ENCODE measurements around the gene ADAMTSL1.

Gene ADAMTSL1

GRCh38 chr9:18718393-18718792 lies 244.4 kb downstream of the ADAMTSL1 start:
- no peaks in the 10 kb centered on the region for H3K9me3 ChIP-seq (ENCODE audit: control insufficient read depth in 2 of 2, low read length in 2 of 2)
- no peak overlapping the region for H3K4me3 ChIP-seq (ENCODE audit: low read length in 2 of 2)
- H3K4me1 ChIP-seq (ENCODE audit: control insufficient read depth in 2 of 2, insufficient read depth in 2 of 2, low read length in 2 of 2), result no peaks in the 10 kb centered on the region
- no peaks in the 10 kb centered on the region for H3K27me3 ChIP-seq (ENCODE audit: control insufficient read depth in 2 of 2, insufficient read depth in 2 of 2, low read length in 2 of 2)
- H3K9ac ChIP-seq (ENCODE audit: low read depth in 1 of 2, low read length in 2 of 2), result no peak overlapping the region
- no peaks in the 10 kb centered on the region for H3K36me3 ChIP-seq (ENCODE audit: control insufficient read depth in 2 of 2, insufficient read depth in 2 of 2, low read length in 2 of 2)
- no peak overlapping the region for H3K27ac ChIP-seq (ENCODE audit: low read depth in 2 of 2, low read length in 2 of 2)

GRCh38 chr9:18718932-18719331 lies 245.0 kb downstream of the ADAMTSL1 start:
- no peak overlapping the region for H3K27ac ChIP-seq (ENCODE audit: low read depth in 2 of 2, low read length in 2 of 2)
- H3K4me1 ChIP-seq (ENCODE audit: control insufficient read depth in 2 of 2, insufficient read depth in 2 of 2, low read length in 2 of 2), result no peaks in the 10 kb centered on the region
- no peak overlapping the region for H3K4me3 ChIP-seq (ENCODE audit: low read length in 2 of 2)
- H3K27me3 ChIP-seq (ENCODE audit: control insufficient read depth in 2 of 2, insufficient read depth in 2 of 2, low read length in 2 of 2), result no peaks in the 10 kb centered on the region
- H3K9me3 ChIP-seq (ENCODE audit: control insufficient read depth in 2 of 2, low read length in 2 of 2), result no peaks in the 10 kb centered on the region
- no peaks in the 10 kb centered on the region for H3K36me3 ChIP-seq (ENCODE audit: control insufficient read depth in 2 of 2, insufficient read depth in 2 of 2, low read length in 2 of 2)
- no peak overlapping the region for H3K9ac ChIP-seq (ENCODE audit: low read depth in 1 of 2, low read length in 2 of 2)

DNA sequence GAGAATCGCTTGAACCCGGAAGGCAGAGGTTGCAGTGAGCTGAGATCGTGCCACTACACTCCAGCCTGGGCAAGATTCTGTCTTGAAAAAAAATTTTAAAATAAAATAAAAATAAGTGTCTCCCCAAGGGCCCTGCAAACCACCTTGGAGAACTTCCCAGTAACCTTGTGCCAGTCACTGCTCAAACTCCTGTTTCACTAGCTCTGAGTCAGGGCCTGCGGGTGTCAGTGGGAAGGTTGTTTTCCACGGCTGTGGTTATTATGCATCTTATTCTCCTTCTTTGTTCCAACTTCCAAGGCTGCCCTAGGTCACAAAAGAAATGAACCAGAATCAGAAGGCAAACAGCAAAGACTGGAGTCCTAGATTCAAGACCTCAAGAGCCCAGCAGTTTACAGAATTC lies 246.7 kb downstream of the ADAMTSL1 start:
- Histone ChIP-seq H3K27ac (ENCODE audit: low read depth in 2 of 2, low read length in 2 of 2) (no peak overlapping the region), H3K9ac (ENCODE audit: low read depth in 1 of 2, low read length in 2 of 2) (no peak overlapping the region), H3K9me3 (ENCODE audit: control insufficient read depth in 2 of 2, low read length in 2 of 2) (no peaks in the 10 kb centered on the region), H3K27me3 (ENCODE audit: control insufficient read depth in 2 of 2, insufficient read depth in 2 of 2, low read length in 2 of 2) (no peaks in the 10 kb centered on the region), H3K4me1 (ENCODE audit: control insufficient read depth in 2 of 2, insufficient read depth in 2 of 2, low read length in 2 of 2) (no peaks in the 10 kb centered on the region), H3K4me3 (ENCODE audit: low read length in 2 of 2) (no peak overlapping the region), H3K36me3 (ENCODE audit: control insufficient read depth in 2 of 2, insufficient read depth in 2 of 2, low read length in 2 of 2) (no peaks in the 10 kb centered on the region)

DNA sequence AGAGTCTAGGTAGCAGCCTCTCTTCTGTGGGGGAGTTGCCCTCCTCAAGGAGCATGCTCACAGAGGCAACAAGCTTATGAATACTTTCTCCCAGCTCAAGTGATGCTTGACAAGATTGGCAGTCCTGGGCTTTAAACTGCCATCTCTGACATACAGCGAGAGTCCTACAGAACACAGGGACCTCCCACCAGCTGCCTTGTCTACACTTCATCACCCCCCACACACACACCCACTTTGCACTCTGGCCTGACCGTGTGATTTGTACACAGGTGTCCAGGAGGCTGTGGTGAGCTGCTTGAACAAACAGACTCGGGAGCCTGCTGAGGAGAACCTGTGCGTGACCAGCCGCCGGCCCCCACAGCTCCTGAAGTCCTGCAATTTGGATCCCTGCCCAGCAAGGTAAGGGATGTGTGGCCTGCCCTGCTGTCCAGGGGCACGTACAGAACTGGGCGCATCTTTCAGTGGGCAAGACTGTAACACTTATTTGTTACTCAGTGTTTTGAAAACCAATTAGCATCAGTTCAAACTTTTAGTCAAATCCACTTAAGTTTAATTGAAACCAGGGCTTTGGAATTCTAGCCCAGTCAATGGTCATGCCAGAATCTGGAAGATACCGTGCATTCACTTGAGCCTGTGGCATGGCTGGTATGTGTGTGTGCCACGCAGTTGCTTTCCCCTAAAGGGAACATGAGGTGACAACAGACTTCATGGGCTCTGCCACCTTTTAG lies 247.5 kb downstream of the ADAMTSL1 start:
- Histone ChIP-seq H3K27ac (ENCODE audit: low read depth in 2 of 2, low read length in 2 of 2) (no peak overlapping the region), H3K9me3 (ENCODE audit: control insufficient read depth in 2 of 2, low read length in 2 of 2) (no peaks in the 10 kb centered on the region), H3K36me3 (ENCODE audit: control insufficient read depth in 2 of 2, insufficient read depth in 2 of 2, low read length in 2 of 2) (no peaks in the 10 kb centered on the region), H3K4me1 (ENCODE audit: control insufficient read depth in 2 of 2, insufficient read depth in 2 of 2, low read length in 2 of 2) (no peaks in the 10 kb centered on the region), H3K4me3 (ENCODE audit: low read length in 2 of 2) (no peak overlapping the region), H3K9ac (ENCODE audit: low read depth in 1 of 2, low read length in 2 of 2) (no peak overlapping the region), H3K27me3 (ENCODE audit: control insufficient read depth in 2 of 2, insufficient read depth in 2 of 2, low read length in 2 of 2) (no peaks in the 10 kb centered on the region)

GRCh38 chr9:18721995-18722310 lies 248.0 kb downstream of the ADAMTSL1 start:
- Histone ChIP-seq H3K27me3 (ENCODE audit: control insufficient read depth in 2 of 2, insufficient read depth in 2 of 2, low read length in 2 of 2) (no peaks in the 10 kb centered on the region), H3K9me3 (ENCODE audit: control insufficient read depth in 2 of 2, low read length in 2 of 2) (no peaks in the 10 kb centered on the region), H3K4me1 (ENCODE audit: control insufficient read depth in 2 of 2, insufficient read depth in 2 of 2, low read length in 2 of 2) (no peaks in the 10 kb centered on the region), H3K36me3 (ENCODE audit: control insufficient read depth in 2 of 2, insufficient read depth in 2 of 2, low read length in 2 of 2) (no peaks in the 10 kb centered on the region), H3K4me3 (ENCODE audit: low read length in 2 of 2) (no peak overlapping the region), H3K27ac (ENCODE audit: low read depth in 2 of 2, low read length in 2 of 2) (no peak overlapping the region), H3K9ac (ENCODE audit: low read depth in 1 of 2, low read length in 2 of 2) (no peak overlapping the region)

- no peak overlapping the region for H3K27ac ChIP-seq (ENCODE audit: low read depth in 2 of 2, low read length in 2 of 2)
- H3K27me3 ChIP-seq (ENCODE audit: control insufficient read depth in 2 of 2, insufficient read depth in 2 of 2, low read length in 2 of 2), result no peaks in the 10 kb centered on the region
- no peaks in the 10 kb centered on the region for H3K9me3 ChIP-seq (ENCODE audit: control insufficient read depth in 2 of 2, low read length in 2 of 2)
- H3K36me3 ChIP-seq (ENCODE audit: control insufficient read depth in 2 of 2, insufficient read depth in 2 of 2, low read length in 2 of 2), result no peaks in the 10 kb centered on the region
- H3K4me3 ChIP-seq (ENCODE audit: low read length in 2 of 2), result no peak overlapping the region
- H3K9ac ChIP-seq (ENCODE audit: low read depth in 1 of 2, low read length in 2 of 2), result no peak overlapping the region
- no peaks in the 10 kb centered on the region for H3K4me1 ChIP-seq (ENCODE audit: control insufficient read depth in 2 of 2, insufficient read depth in 2 of 2, low read length in 2 of 2)
Measured at GRCh38 chr9:18722882-18723281, 248.9 kb downstream of the ADAMTSL1 start.

DNA sequence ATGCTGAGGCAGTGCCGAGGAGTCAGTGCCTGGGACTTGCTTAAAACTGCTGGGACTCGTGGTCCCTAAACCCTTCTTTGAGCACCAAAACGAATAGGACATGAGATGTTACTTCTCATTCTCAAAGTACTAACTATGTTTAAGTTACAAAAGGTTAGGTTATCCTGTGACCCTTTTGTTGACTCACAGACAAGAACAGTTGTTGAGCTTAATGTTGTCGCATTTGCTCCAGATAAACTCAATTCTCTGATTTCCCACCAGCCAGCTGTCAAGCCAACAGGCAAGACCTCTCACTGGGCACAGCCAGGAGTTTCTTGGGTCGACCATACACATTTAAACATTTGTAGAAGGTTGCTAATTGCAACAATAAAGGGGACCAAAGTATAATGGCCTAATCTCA lies 249.4 kb downstream of the ADAMTSL1 start:
- Histone ChIP-seq H3K27ac (ENCODE audit: low read depth in 2 of 2, low read length in 2 of 2) (no peak overlapping the region), H3K4me3 (ENCODE audit: low read length in 2 of 2) (no peak overlapping the region), H3K9ac (ENCODE audit: low read depth in 1 of 2, low read length in 2 of 2) (no peak overlapping the region), H3K4me1 (ENCODE audit: control insufficient read depth in 2 of 2, insufficient read depth in 2 of 2, low read length in 2 of 2) (no peaks in the 10 kb centered on the region), H3K27me3 (ENCODE audit: control insufficient read depth in 2 of 2, insufficient read depth in 2 of 2, low read length in 2 of 2) (no peaks in the 10 kb centered on the region), H3K9me3 (ENCODE audit: control insufficient read depth in 2 of 2, low read length in 2 of 2) (no peaks in the 10 kb centered on the region), H3K36me3 (ENCODE audit: control insufficient read depth in 2 of 2, insufficient read depth in 2 of 2, low read length in 2 of 2) (no peaks in the 10 kb centered on the region)

- Histone ChIP-seq H3K9me3 (ENCODE audit: control insufficient read depth in 2 of 2, low read length in 2 of 2) (no peaks in the 10 kb centered on the region), H3K36me3 (ENCODE audit: control insufficient read depth in 2 of 2, insufficient read depth in 2 of 2, low read length in 2 of 2) (no peaks in the 10 kb centered on the region), H3K27ac (ENCODE audit: low read depth in 2 of 2, low read length in 2 of 2) (no peak overlapping the region), H3K4me1 (ENCODE audit: control insufficient read depth in 2 of 2, insufficient read depth in 2 of 2, low read length in 2 of 2) (no peaks in the 10 kb centered on the region), H3K27me3 (ENCODE audit: control insufficient read depth in 2 of 2, insufficient read depth in 2 of 2, low read length in 2 of 2) (no peaks in the 10 kb centered on the region), H3K9ac (ENCODE audit: low read depth in 1 of 2, low read length in 2 of 2) (no peak overlapping the region), H3K4me3 (ENCODE audit: low read length in 2 of 2) (no peak overlapping the region)
Measured at GRCh38 chr9:18726546-18726945, 252.6 kb downstream of the ADAMTSL1 start.

DNA sequence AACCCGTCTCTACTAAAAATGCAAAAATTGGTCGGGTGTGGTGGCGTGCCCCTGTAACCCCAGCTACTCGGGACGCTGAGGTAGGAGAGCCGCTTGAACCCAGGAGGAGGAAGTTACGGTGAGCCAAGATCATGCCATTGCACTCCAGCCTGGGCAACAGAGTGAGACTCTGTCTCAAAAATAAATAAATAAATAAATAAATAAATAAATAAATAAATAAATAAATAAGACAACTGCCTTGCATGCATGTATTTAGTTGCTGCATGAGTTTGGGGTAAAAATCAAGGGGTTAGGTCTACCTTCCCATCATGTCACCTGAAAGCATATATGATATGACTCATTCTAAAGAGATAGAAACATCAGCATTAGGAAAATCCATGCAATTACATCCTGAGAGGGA lies 254.0 kb downstream of the ADAMTSL1 start:
- Histone ChIP-seq H3K4me3 (ENCODE audit: low read length in 2 of 2) (no peak overlapping the region), H3K9me3 (ENCODE audit: control insufficient read depth in 2 of 2, low read length in 2 of 2) (no peaks in the 10 kb centered on the region), H3K27ac (ENCODE audit: low read depth in 2 of 2, low read length in 2 of 2) (no peak overlapping the region), H3K36me3 (ENCODE audit: control insufficient read depth in 2 of 2, insufficient read depth in 2 of 2, low read length in 2 of 2) (no peaks in the 10 kb centered on the region), H3K27me3 (ENCODE audit: control insufficient read depth in 2 of 2, insufficient read depth in 2 of 2, low read length in 2 of 2) (no peaks in the 10 kb centered on the region), H3K4me1 (ENCODE audit: control insufficient read depth in 2 of 2, insufficient read depth in 2 of 2, low read length in 2 of 2) (no peaks in the 10 kb centered on the region), H3K9ac (ENCODE audit: low read depth in 1 of 2, low read length in 2 of 2) (no peak overlapping the region)

GRCh38 chr9:18728642-18729041 lies 254.7 kb downstream of the ADAMTSL1 start:
- Histone ChIP-seq H3K4me1 (ENCODE audit: control insufficient read depth in 2 of 2, insufficient read depth in 2 of 2, low read length in 2 of 2) (no peaks in the 10 kb centered on the region), H3K36me3 (ENCODE audit: control insufficient read depth in 2 of 2, insufficient read depth in 2 of 2, low read length in 2 of 2) (no peaks in the 10 kb centered on the region), H3K9ac (ENCODE audit: low read depth in 1 of 2, low read length in 2 of 2) (no peak overlapping the region), H3K9me3 (ENCODE audit: control insufficient read depth in 2 of 2, low read length in 2 of 2) (no peaks in the 10 kb centered on the region), H3K27ac (ENCODE audit: low read depth in 2 of 2, low read length in 2 of 2) (no peak overlapping the region), H3K4me3 (ENCODE audit: low read length in 2 of 2) (no peak overlapping the region), H3K27me3 (ENCODE audit: control insufficient read depth in 2 of 2, insufficient read depth in 2 of 2, low read length in 2 of 2) (no peaks in the 10 kb centered on the region)

DNA sequence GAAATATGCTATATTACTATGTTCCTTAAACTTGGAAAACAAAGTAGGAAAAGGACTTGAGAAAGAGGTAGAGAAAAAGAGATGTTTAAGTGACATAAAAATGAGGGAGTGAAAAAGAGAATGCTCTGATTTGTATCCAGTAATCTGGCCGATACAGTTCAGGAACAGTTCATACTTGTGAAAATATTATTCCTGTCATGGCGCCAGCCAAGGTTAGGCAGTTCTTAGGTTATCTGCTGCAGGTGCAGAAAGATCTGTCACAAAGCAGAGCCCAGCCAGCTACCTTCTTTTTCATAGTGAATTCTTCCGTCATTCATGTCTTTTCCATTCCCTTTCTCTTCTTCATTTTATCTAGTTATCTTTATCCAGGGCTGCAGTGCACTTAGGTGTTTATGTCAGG lies 256.3 kb downstream of the ADAMTSL1 start:
- Histone ChIP-seq H3K27ac (ENCODE audit: low read depth in 2 of 2, low read length in 2 of 2) (no peak overlapping the region), H3K4me1 (ENCODE audit: control insufficient read depth in 2 of 2, insufficient read depth in 2 of 2, low read length in 2 of 2) (no peaks in the 10 kb centered on the region)

More for the DNA sequence above, 256.3 kb downstream of the ADAMTSL1 start:
- Histone ChIP-seq H3K27me3 (ENCODE audit: control insufficient read depth in 2 of 2, insufficient read depth in 2 of 2, low read length in 2 of 2) (no peaks in the 10 kb centered on the region), H3K4me3 (ENCODE audit: low read length in 2 of 2) (no peak overlapping the region), H3K9ac (ENCODE audit: low read depth in 1 of 2, low read length in 2 of 2) (no peak overlapping the region), H3K9me3 (ENCODE audit: control insufficient read depth in 2 of 2, low read length in 2 of 2) (no peaks in the 10 kb centered on the region), H3K36me3 (ENCODE audit: control insufficient read depth in 2 of 2, insufficient read depth in 2 of 2, low read length in 2 of 2) (no peaks in the 10 kb centered on the region)
